Fibroblast of pulmonary artery (primary cell): ENCODE results near the gene C1QTNF3.

ENCODE experiments used
- DNase-seq: peaks from one replicate; pipeline ENCODE4 v3.0.0-alpha.2; 2010; ENCODE audit warnings: low read depth
- H3K4me3 ChIP-seq: replicated peaks from 2 replicates; pipeline ENCODE4 v1.5.1; 2011; ENCODE audit warnings: low read depth, mild to moderate bottlenecking, control low read depth, low read length, moderate library complexity
- TF ChIP-seq, protein P1 (sequence below): IDR thresholded peaks from 2 replicates; pipeline ENCODE4 v1.5.1; 2011; ENCODE audit warnings: mild to moderate bottlenecking, control low read depth, low read length, inconsistent platforms; ENCODE audit errors: missing control alignments

The C1QTNF3 gene

DNA sequence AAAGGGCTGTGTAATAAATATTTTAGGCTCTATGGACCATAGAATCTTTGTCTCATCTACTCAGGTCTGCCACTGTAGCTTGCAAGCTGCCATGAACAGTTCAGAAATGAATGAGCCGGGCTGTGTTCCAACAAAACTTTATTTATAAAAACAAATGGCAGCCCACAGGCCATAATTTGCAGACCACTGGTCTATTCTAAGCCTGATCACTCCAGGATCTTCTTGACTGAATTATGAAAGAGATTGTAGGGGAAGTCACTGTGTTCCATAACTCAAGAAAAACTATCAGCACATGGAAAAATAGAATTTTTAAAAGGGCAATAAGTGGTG lies 11.4 kb upstream of the C1QTNF3 start:
- H3K4me3 ChIP-seq: no peak overlapping the region
- no peak for DNase-seq
- TF ChIP-seq, protein P1, sequence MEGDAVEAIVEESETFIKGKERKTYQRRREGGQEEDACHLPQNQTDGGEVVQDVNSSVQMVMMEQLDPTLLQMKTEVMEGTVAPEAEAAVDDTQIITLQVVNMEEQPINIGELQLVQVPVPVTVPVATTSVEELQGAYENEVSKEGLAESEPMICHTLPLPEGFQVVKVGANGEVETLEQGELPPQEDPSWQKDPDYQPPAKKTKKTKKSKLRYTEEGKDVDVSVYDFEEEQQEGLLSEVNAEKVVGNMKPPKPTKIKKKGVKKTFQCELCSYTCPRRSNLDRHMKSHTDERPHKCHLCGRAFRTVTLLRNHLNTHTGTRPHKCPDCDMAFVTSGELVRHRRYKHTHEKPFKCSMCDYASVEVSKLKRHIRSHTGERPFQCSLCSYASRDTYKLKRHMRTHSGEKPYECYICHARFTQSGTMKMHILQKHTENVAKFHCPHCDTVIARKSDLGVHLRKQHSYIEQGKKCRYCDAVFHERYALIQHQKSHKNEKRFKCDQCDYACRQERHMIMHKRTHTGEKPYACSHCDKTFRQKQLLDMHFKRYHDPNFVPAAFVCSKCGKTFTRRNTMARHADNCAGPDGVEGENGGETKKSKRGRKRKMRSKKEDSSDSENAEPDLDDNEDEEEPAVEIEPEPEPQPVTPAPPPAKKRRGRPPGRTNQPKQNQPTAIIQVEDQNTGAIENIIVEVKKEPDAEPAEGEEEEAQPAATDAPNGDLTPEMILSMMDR: no peak

DNA sequence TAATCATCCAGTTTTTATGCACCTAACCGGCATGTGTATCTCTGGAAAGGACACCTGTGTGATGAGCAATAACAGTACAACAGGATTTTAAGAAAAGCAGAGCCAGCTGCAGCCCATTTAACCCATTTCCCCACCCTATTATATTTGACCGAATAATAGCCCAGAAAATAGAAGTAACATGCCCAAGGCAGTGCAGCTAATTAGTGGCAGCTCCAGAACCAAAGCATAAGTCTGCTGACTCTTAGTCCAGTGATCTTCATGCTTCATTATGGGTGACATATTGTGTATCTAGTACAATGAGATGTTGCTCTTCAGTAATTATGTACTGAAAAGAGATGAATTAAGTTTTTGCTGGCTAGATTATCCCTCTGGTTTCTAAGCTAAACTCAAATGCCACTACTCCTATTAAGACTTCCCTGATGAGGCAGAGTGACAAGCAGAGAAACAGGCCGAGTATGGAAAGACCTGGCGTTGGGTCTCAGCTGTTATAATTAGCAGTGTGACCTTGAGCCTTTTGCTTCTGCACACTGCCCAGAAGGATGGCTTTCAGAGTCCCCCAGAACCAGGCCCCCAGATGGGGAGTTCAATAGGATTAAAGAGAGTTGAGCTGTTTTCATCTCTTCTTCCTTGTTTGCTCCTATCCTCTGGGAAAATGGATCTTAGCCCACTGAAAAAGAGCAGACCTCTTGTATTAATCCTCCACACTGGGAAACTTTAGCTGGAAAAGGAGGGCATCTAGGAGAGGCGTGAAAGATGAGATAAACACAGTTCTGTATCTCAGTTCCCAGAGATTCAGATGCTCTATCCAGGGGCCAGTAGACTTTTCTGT lies 10.8 kb upstream of the C1QTNF3 start:
- TF ChIP-seq, protein P1: no peak
- DNase-seq: no peak
- no peak overlapping the region for H3K4me3 ChIP-seq

DNA sequence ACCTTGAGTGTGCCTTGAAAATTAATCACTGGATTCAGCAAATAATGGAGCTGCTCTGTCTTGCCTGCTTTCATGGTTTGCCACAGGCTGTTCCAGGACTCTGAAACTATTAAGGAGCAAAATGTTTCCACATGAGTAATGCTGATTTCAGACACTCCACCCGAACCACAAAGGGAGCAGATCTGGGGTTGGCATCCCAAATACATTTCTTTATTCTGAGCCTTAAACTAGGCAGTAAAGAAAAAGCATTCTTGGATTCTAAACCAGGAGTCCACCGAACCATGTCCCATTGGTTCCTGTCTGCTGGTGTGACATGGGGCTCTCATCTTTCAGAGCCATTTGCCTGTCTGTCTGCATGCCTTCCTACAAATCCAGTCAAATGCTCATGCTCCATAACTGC lies 10.1 kb upstream of the C1QTNF3 start:
- TF ChIP-seq, protein P1: no peak
- peak; percentile 51 for DNase-seq
- H3K4me3 ChIP-seq: no peak overlapping the region

DNA sequence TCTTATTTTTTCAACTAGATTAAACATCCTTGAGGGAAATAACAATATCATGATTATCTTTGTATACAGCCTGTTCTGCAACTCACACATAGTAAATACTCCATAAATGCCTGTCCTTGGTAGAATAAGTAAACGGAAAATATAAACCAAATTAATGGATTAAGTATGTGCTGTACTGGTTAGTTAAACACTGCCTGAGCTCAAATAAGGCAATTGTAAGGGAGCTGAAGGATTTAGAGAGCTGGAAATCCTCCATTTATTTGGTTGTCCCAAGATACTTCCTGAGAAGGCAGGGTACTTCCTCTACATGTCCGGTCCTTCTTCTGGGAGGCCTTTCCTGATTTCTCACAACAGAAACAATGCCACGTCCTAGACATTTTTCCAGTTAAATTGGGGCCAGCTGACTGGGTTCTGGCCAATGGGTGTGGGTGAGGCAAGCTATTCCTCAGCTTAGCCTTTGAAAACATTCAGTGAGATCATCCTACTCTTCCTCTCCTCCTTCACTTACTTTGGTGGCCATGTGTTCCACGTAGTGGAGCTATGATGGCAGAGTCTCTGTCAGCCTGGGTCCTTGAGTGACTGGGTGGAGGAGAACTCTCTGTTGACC lies 8.5 kb upstream of the C1QTNF3 start:
- no peak overlapping the region for H3K4me3 ChIP-seq
- TF ChIP-seq, protein P1: no peak
- no peak for DNase-seq

DNA sequence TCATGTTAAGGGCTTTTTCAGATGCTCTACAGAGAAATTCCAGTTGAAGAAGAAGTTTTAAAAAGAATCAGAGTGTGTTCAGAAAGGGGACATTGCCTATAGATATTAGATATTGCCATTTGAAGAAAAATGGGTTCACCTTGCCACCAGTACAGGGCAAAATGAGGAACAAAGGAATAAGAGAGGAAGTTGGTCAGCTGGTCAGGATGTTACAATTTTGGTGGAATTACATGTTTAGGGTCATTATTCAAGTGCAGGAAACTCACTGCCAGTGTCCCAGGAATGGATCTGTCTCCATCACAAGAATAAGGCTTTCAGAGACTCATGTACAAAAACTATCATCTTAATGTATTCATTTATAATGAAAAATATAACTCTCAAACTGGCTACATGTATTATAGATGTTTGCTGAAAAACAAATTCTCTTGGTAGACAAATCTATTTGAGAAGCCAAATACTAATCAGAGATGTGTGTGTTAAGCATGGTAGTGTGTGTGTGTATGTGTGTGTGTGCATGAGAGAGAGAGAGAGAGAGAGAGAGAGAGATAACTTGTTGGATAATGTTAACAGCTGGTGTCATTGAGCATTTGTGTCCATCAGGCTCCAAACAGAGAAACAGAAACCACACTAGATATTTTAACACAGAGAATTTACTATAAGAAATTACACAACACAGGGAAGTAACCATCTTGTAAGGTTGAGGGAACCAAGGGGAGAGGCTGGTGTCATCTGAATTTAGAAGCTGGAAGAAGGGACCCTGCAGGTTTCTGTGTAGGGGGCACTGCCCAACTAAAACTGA lies 5.0 kb upstream of the C1QTNF3 start:
- H3K4me3 ChIP-seq: no peak overlapping the region
- DNase-seq: no peak
- TF ChIP-seq, protein P1: no peak

GRCh38 chr5:34047143-34047542 lies 4.1 kb upstream of the C1QTNF3 start:
- TF ChIP-seq, protein P1: no peak
- no peak overlapping the region for H3K4me3 ChIP-seq
- no peak for DNase-seq
